ENCODE results near the gene OAF.

- TF ChIP-seq POLR2AphosphoS5 (IDR thresholded peaks at IDR 0.05; ENCODE audit: borderline replicate concordance, low read depth, low read length) (no peak), EZH2 (IDR thresholded peaks at IDR 0.05) (no peak), FOXP2 (optimal IDR thresholded peaks at IDR 0.05; ENCODE audit: control extremely low read depth, extremely low read length, insufficient read depth) (no peak)
These were observed 10.4 kb downstream of the OAF start for GRCh38 chr11:120221115-120221752.
